Measurements from ENCODE around the gene PDGFA. TPM values are rescaled to one million over a fixed set of nuclear protein-coding genes. Genes with fewer than 3 reads are reported as not detected.

The PDGFA gene
- 4.1 and 16.2 TPM in 2 replicates for total RNA-seq (2012; rRNA removed)

GRCh38 chr7:519484-520390 lies at the start of gene PDGFA:
TSS of gene PDGFA (minus strand) at chr7:519846. CDS start at chr7:519001, 845 bp downstream.
- peaks cover under 1% of the 10 kb centered on the region for H3K36me3 ChIP-seq (ENCODE audit: insufficient read depth, low read length)
- peaks cover 15% of the 10 kb centered on the region for H3K27me3 ChIP-seq (ENCODE audit: control insufficient read depth, insufficient read depth, low read length)
- peak within 1 kb of the TSS; percentile 83 for H3K4me3 ChIP-seq (ENCODE audit: low read length)
- no peaks in the 10 kb centered on the region for H3K9me3 ChIP-seq (replicated peaks; ENCODE audit: low read length)
- H3K4me1 ChIP-seq (ENCODE audit: control insufficient read depth, insufficient read depth, low read length) = peaks cover 23% of the 10 kb centered on the region
- H3K9ac ChIP-seq (ENCODE audit: low read depth, low read length) = peak within 1 kb of the TSS; percentile 89
- H3K4me2 ChIP-seq (ENCODE audit: low read length) = peak within 1 kb of the TSS; percentile 89

GRCh38 chr7:568031-568951 lies 48.6 kb upstream of the PDGFA start:
- peaks cover 27% of the 10 kb centered on the region for H3K4me1 ChIP-seq (ENCODE audit: control insufficient read depth, insufficient read depth, low read length)
- peaks cover 49% of the 10 kb centered on the region for H3K27me3 ChIP-seq (ENCODE audit: control insufficient read depth, insufficient read depth, low read length)
- H3K4me3 ChIP-seq (ENCODE audit: low read length) = no peak overlapping the region

GRCh38 chr7:567305-567883 lies 47.7 kb upstream of the PDGFA start:
- H3K4me3 ChIP-seq (ENCODE audit: low read length) = no peak overlapping the region
- H3K4me1 ChIP-seq (ENCODE audit: control insufficient read depth, insufficient read depth, low read length) = peaks cover 18% of the 10 kb centered on the region
- H3K9ac ChIP-seq (ENCODE audit: low read depth, low read length) = no peak overlapping the region
- peaks cover 40% of the 10 kb centered on the region for H3K27me3 ChIP-seq (ENCODE audit: control insufficient read depth, insufficient read depth, low read length)
- no peaks in the 10 kb centered on the region for H3K9me3 ChIP-seq (replicated peaks; ENCODE audit: low read length)
- H3K36me3 ChIP-seq (ENCODE audit: insufficient read depth, low read length) = no peaks in the 10 kb centered on the region
- H3K4me2 ChIP-seq (ENCODE audit: low read length) = no peak overlapping the region

More at GRCh38 chr7:568031-568951, 48.6 kb upstream of the PDGFA start:
- Histone ChIP-seq H3K9ac (ENCODE audit: low read depth, low read length) (no peak overlapping the region), H3K36me3 (ENCODE audit: insufficient read depth, low read length) (no peaks in the 10 kb centered on the region), H3K4me2 (ENCODE audit: low read length) (no peak overlapping the region), H3K9me3 (replicated peaks; ENCODE audit: low read length) (no peaks in the 10 kb centered on the region)

GRCh38 chr7:566100-566499 lies 46.5 kb upstream of the PDGFA start:
- H3K36me3 ChIP-seq (ENCODE audit: insufficient read depth, low read length) = no peaks in the 10 kb centered on the region
- no peak overlapping the region for H3K9ac ChIP-seq (ENCODE audit: low read depth, low read length)
- H3K27me3 ChIP-seq (ENCODE audit: control insufficient read depth, insufficient read depth, low read length) = peaks cover 36% of the 10 kb centered on the region
- H3K4me3 ChIP-seq (ENCODE audit: low read length) = no peak overlapping the region
- H3K4me2 ChIP-seq (ENCODE audit: low read length) = no peak overlapping the region
- H3K4me1 ChIP-seq (ENCODE audit: control insufficient read depth, insufficient read depth, low read length) = peaks cover 18% of the 10 kb centered on the region
- H3K9me3 ChIP-seq (replicated peaks; ENCODE audit: low read length) = no peaks in the 10 kb centered on the region

GRCh38 chr7:564176-564865 lies 44.7 kb upstream of the PDGFA start:
- Histone ChIP-seq H3K9ac (ENCODE audit: low read depth, low read length) (no peak overlapping the region), H3K4me3 (ENCODE audit: low read length) (no peak overlapping the region), H3K27me3 (ENCODE audit: control insufficient read depth, insufficient read depth, low read length) (peaks cover 22% of the 10 kb centered on the region), H3K4me2 (ENCODE audit: low read length) (no peak overlapping the region), H3K4me1 (ENCODE audit: control insufficient read depth, insufficient read depth, low read length) (peaks cover 20% of the 10 kb centered on the region), H3K9me3 (replicated peaks; ENCODE audit: low read length) (no peaks in the 10 kb centered on the region), H3K36me3 (ENCODE audit: insufficient read depth, low read length) (no peaks in the 10 kb centered on the region)

- Histone ChIP-seq H3K4me3 (ENCODE audit: low read length) (no peak overlapping the region), H3K9me3 (replicated peaks; ENCODE audit: low read length) (no peaks in the 10 kb centered on the region), H3K4me2 (ENCODE audit: low read length) (no peak overlapping the region), H3K27me3 (ENCODE audit: control insufficient read depth, insufficient read depth, low read length) (peaks cover 18% of the 10 kb centered on the region), H3K36me3 (ENCODE audit: insufficient read depth, low read length) (no peaks in the 10 kb centered on the region), H3K4me1 (ENCODE audit: control insufficient read depth, insufficient read depth, low read length) (peaks cover 20% of the 10 kb centered on the region), H3K9ac (ENCODE audit: low read depth, low read length) (no peak overlapping the region)
Measured at GRCh38 chr7:563629-564170, 44.1 kb upstream of the PDGFA start.

GRCh38 chr7:562789-563628 lies 43.4 kb upstream of the PDGFA start:
- peaks cover 15% of the 10 kb centered on the region for H3K27me3 ChIP-seq (ENCODE audit: control insufficient read depth, insufficient read depth, low read length)
- no peak overlapping the region for H3K4me3 ChIP-seq (ENCODE audit: low read length)
- H3K9ac ChIP-seq (ENCODE audit: low read depth, low read length) = no peak overlapping the region
- H3K9me3 ChIP-seq (replicated peaks; ENCODE audit: low read length) = no peaks in the 10 kb centered on the region
- no peaks in the 10 kb centered on the region for H3K36me3 ChIP-seq (ENCODE audit: insufficient read depth, low read length)
- H3K4me2 ChIP-seq (ENCODE audit: low read length) = no peak overlapping the region
- H3K4me1 ChIP-seq (ENCODE audit: control insufficient read depth, insufficient read depth, low read length) = peaks cover 15% of the 10 kb centered on the region

GRCh38 chr7:562374-562675 lies 42.7 kb upstream of the PDGFA start:
- Histone ChIP-seq H3K4me3 (ENCODE audit: low read length) (no peak overlapping the region), H3K4me1 (ENCODE audit: control insufficient read depth, insufficient read depth, low read length) (peaks cover 15% of the 10 kb centered on the region), H3K9me3 (replicated peaks; ENCODE audit: low read length) (no peaks in the 10 kb centered on the region), H3K9ac (ENCODE audit: low read depth, low read length) (no peak overlapping the region), H3K4me2 (ENCODE audit: low read length) (no peak overlapping the region), H3K36me3 (ENCODE audit: insufficient read depth, low read length) (no peaks in the 10 kb centered on the region), H3K27me3 (ENCODE audit: control insufficient read depth, insufficient read depth, low read length) (peaks cover 10% of the 10 kb centered on the region)

- Histone ChIP-seq H3K4me2 (ENCODE audit: low read length) (peak overlapping the region; percentile 65), H3K27me3 (ENCODE audit: control insufficient read depth, insufficient read depth, low read length) (peaks cover 10% of the 10 kb centered on the region), H3K9ac (ENCODE audit: low read depth, low read length) (peak overlapping the region; percentile 64), H3K4me1 (ENCODE audit: control insufficient read depth, insufficient read depth, low read length) (peaks cover 15% of the 10 kb centered on the region), H3K9me3 (replicated peaks; ENCODE audit: low read length) (no peaks in the 10 kb centered on the region), H3K36me3 (ENCODE audit: insufficient read depth, low read length) (no peaks in the 10 kb centered on the region), H3K4me3 (ENCODE audit: low read length) (peak overlapping the region; percentile 12)
Measured at GRCh38 chr7:561631-562373, 42.2 kb upstream of the PDGFA start.
